GM12878 (cell line): ENCODE results near the gene HHIPL1. TPM values are rescaled to one million over a fixed set of nuclear protein-coding genes. Genes with fewer than 3 reads are reported as not detected.

Experiments used
- BACH1 ChIP-seq: fragments of 450-650 bp; IDR thresholded peaks from 2 replicates; pipeline ENCODE4 v1.6.1; 2017; ENCODE audit warnings: mild to moderate bottlenecking, borderline replicate concordance
- BHLHE40 ChIP-seq, 2 experiments: fragments of 450-650 bp in 1 of 2; IDR thresholded peaks; 2 replicates each; pipeline ENCODE4 v1.6.1; 2011 to 2017; ENCODE audit warnings: low read depth in 2 of 2, borderline replicate concordance in 1 of 2, improper control_type of control experiment in 1 of 2, low read length in 1 of 2, mild to moderate bottlenecking in 1 of 2
- CBFB ChIP-seq: IDR thresholded peaks from 2 replicates; pipeline ENCODE4 v1.6.1; 2016; ENCODE audit warnings: antibody characterized with exemption, low read depth
- CREB1 ChIP-seq: IDR thresholded peaks from 2 replicates; pipeline ENCODE4 v1.6.1; 2012; ENCODE audit warnings: low read depth, mild to moderate bottlenecking, inconsistent platforms
- EP300 ChIP-seq, 2 experiments: fragments of 150-350 bp in 1 of 2; IDR thresholded peaks; 2 replicates each; pipeline ENCODE4 v1.6.1; 2011 to 2012; ENCODE audit warnings: low read depth in 2 of 2, low read length in 2 of 2, borderline replicate concordance in 1 of 2, improper control_type of control experiment in 1 of 2, inconsistent platforms in 1 of 2; ENCODE audit not compliant: control insufficient read depth in 1 of 2
- HDAC6 ChIP-seq: fragments of 200-600 bp; sonication (generic); IDR thresholded peaks from one replicate; pipeline ENCODE4 v1.8.0; 2017; ENCODE audit warnings: antibody characterized with exemption; ENCODE audit not compliant: unreplicated experiment
- IKZF1 ChIP-seq: fragments of 450-650 bp; conservative IDR thresholded peaks from 2 replicates; pipeline ENCODE4 v1.6.1; 2017; ENCODE audit warnings: antibody characterized with exemption, mild to moderate bottlenecking
- JUND ChIP-seq: IDR thresholded peaks from 2 replicates; pipeline ENCODE4 v1.6.1; 2012; ENCODE audit warnings: low read depth, mild to moderate bottlenecking, low read length, improper control_type of control experiment, moderate library complexity
- LARP7 ChIP-seq: fragments of 450-650 bp; IDR thresholded peaks from 2 replicates; pipeline ENCODE4 v1.6.1; 2017; ENCODE audit warnings: mild to moderate bottlenecking
- NR2F1 ChIP-seq: fragments of 450-650 bp; conservative IDR thresholded peaks from 2 replicates; pipeline ENCODE4 v1.6.1; 2017; ENCODE audit warnings: mild to moderate bottlenecking
- RB1 ChIP-seq: fragments of 450-650 bp; formaldehyde crosslinking; IDR thresholded peaks from 2 replicates; pipeline ENCODE4 v1.6.1; 2017; ENCODE audit warnings: mild to moderate bottlenecking, borderline replicate concordance
- RFX5 ChIP-seq: IDR thresholded peaks from 2 replicates; pipeline ENCODE4 v1.6.1; 2011; ENCODE audit warnings: low read depth, low read length, improper control_type of control experiment
- SPI1 ChIP-seq: IDR thresholded peaks from 2 replicates; pipeline ENCODE4 v1.6.1; 2011; ENCODE audit warnings: low read depth, mild to moderate bottlenecking, low read length, moderate library complexity, borderline replicate concordance; ENCODE audit not compliant: insufficient read depth
- ZNF274 ChIP-seq: IDR thresholded peaks from one replicate; pipeline ENCODE4 v1.8.0; 2011; ENCODE audit not compliant: insufficient read length, insufficient read depth
- ZNF622 ChIP-seq: fragments of 450-650 bp; IDR thresholded peaks from 2 replicates; pipeline ENCODE4 v1.6.1; 2017; ENCODE audit warnings: mild to moderate bottlenecking, inconsistent platforms
- ZZZ3 ChIP-seq: IDR thresholded peaks from 2 replicates; pipeline ENCODE4 v1.6.1; 2011; ENCODE audit warnings: low read depth; ENCODE audit not compliant: control insufficient read depth, insufficient read length
- polyA plus RNA-seq, 11 experiments: library from polyadenylated mRNA; depleted of rRNA in 4 of 11; unstranded in 6 of 11; stranded (reverse) in 5 of 11; fragments of >200 nt; fragmentation: Nextera tagmentation in 4 of 11; fragmentation: Illumina TruSeq in 1 of 11; extraction: Ambion mirVana in 4 of 11; extraction: Trizol in 1 of 11; gene quantifications; 1 replicate in 1 of 11; 2 replicates in 10 of 11; pipeline versions ENCODE4 v1.2.1 to v1.2.3, GENCODE V29; 2011 to 2016; ENCODE audit warnings: inconsistent platforms in 2 of 11, missing spikeins in 2 of 11, low read depth in 1 of 11
- total RNA-seq, 4 experiments: library from RNA; depleted of rRNA in 3 of 4; stranded (reverse); fragments of >200 nt in 3 of 4; fragmentation: Illumina TruSeq in 1 of 4; extraction: Trizol in 1 of 4; gene quantifications; 2 replicates each; pipeline versions ENCODE4 v1.2.1 to v1.2.3, GENCODE V29; 2013 to 2021
- TF ChIP-seq, protein P1 (sequence below), 3 experiments: IDR thresholded peaks in 2 of 3; conservative IDR thresholded peaks in 1 of 3; 2 replicates each; pipeline ENCODE4 v1.5.1; 2011; ENCODE audit warnings: low read depth in 3 of 3, low read length in 3 of 3, mild to moderate bottlenecking in 3 of 3, control low read depth in 2 of 3, moderate library complexity in 2 of 3, inconsistent platforms in 1 of 3, mixed read lengths in 1 of 3; ENCODE audit not compliant: control insufficient read depth in 2 of 3, insufficient read depth in 1 of 3; ENCODE audit errors: extremely low read depth in 1 of 3
- TF ChIP-seq, protein P2 (sequence below): fragments of 450-650 bp; IDR thresholded peaks from 2 replicates; pipeline ENCODE4 v1.6.1; 2014; ENCODE audit warnings: mild to moderate bottlenecking
- TF ChIP-seq, protein P3 (sequence below): fragments of 150-350 bp; IDR thresholded peaks from 2 replicates; pipeline ENCODE4 v1.6.1; 2016; ENCODE audit warnings: low read depth, low read length
- TF ChIP-seq, protein P4 (sequence below): fragments of 450-650 bp; IDR thresholded peaks from 2 replicates; pipeline ENCODE4 v1.6.1; 2017; ENCODE audit warnings: mild to moderate bottlenecking, low read depth, inconsistent platforms; ENCODE audit not compliant: poor library complexity, severe bottlenecking
- TF ChIP-seq, protein P5 (sequence below): fragments of 450-650 bp; IDR thresholded peaks from 2 replicates; pipeline ENCODE4 v1.6.1; 2016; ENCODE audit warnings: mild to moderate bottlenecking

The HHIPL1 gene
- total and polyA plus RNA-seq, 10 of the 15 experiments (the other 5 are each of a cell fraction or from before 2014, with no cell fraction given): 0.09 TPM; not detected in 9

DNA sequence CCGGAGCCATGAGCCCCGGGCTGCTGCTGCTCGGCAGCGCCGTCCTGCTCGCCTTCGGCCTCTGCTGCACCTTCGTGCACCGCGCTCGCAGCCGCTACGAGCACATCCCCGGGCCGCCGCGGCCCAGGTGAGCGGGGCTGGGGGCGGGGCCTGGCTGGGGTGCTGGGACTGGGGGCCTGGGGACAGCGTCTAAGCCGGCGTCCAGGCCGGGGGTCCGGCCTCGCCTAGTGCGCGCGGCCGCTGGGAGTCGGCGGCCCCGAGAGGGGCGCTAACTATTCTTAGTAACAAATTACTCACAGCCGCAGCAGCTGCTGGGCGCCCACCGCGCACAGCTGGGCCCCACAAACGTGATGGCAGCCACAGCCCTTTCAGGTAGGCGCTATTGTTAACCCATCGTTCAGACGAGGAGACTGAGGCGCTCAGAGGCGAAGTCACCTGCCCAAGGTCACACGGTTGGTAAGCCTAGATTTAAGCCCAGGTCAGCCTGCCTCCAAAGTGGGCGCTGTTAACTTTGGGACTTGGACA, 39.5 kb downstream of the HHIPL1 start (continued):
- TF ChIP-seq, protein P1, sequence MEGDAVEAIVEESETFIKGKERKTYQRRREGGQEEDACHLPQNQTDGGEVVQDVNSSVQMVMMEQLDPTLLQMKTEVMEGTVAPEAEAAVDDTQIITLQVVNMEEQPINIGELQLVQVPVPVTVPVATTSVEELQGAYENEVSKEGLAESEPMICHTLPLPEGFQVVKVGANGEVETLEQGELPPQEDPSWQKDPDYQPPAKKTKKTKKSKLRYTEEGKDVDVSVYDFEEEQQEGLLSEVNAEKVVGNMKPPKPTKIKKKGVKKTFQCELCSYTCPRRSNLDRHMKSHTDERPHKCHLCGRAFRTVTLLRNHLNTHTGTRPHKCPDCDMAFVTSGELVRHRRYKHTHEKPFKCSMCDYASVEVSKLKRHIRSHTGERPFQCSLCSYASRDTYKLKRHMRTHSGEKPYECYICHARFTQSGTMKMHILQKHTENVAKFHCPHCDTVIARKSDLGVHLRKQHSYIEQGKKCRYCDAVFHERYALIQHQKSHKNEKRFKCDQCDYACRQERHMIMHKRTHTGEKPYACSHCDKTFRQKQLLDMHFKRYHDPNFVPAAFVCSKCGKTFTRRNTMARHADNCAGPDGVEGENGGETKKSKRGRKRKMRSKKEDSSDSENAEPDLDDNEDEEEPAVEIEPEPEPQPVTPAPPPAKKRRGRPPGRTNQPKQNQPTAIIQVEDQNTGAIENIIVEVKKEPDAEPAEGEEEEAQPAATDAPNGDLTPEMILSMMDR (IDR thresholded peaks at IDR 0.05 in 2 of 3, conservative IDR thresholded peaks at IDR 0.05 in 1 of 3; ENCODE audit: control insufficient read depth in 2 of 3, extremely low read depth in 1 of 3, insufficient read depth in 1 of 3, low read depth in 3 of 3, low read length in 3 of 3): no peak
- TF ChIP-seq RB1 (no peak), ZNF274 (no peak), CBFB (no peak), IKZF1 (no peak), NR2F1 (0 out of 2 replicates have a peak, but pooled peaks have one; percentile 3), LARP7 (0 out of 2 replicates have a peak, but pooled peaks have one; percentile 50), BACH1 (0 out of 2 replicates have a peak, but pooled peaks have one; percentile 23), ZZZ3 (no peak), EP300 (IDR thresholded peaks at IDR 0.05; ENCODE audit: borderline replicate concordance in 1 of 2, control insufficient read depth in 1 of 2, low read depth in 2 of 2, low read length in 2 of 2) (no peak), ZNF622 (no peak), HDAC6 (no peak), CREB1 (no peak), SPI1 (no peak), BHLHE40 (IDR thresholded peaks at IDR 0.05; ENCODE audit: borderline replicate concordance in 1 of 2, low read depth in 2 of 2, low read length in 1 of 2) (peak in 1 of 2 experiments; percentile 44; a peak in 2 of 4 replicates), JUND (no peak), RFX5 (no peak)
- TF ChIP-seq, protein P2, sequence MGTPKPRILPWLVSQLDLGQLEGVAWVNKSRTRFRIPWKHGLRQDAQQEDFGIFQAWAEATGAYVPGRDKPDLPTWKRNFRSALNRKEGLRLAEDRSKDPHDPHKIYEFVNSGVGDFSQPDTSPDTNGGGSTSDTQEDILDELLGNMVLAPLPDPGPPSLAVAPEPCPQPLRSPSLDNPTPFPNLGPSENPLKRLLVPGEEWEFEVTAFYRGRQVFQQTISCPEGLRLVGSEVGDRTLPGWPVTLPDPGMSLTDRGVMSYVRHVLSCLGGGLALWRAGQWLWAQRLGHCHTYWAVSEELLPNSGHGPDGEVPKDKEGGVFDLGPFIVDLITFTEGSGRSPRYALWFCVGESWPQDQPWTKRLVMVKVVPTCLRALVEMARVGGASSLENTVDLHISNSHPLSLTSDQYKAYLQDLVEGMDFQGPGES: no peak
- TF ChIP-seq, protein P3, sequence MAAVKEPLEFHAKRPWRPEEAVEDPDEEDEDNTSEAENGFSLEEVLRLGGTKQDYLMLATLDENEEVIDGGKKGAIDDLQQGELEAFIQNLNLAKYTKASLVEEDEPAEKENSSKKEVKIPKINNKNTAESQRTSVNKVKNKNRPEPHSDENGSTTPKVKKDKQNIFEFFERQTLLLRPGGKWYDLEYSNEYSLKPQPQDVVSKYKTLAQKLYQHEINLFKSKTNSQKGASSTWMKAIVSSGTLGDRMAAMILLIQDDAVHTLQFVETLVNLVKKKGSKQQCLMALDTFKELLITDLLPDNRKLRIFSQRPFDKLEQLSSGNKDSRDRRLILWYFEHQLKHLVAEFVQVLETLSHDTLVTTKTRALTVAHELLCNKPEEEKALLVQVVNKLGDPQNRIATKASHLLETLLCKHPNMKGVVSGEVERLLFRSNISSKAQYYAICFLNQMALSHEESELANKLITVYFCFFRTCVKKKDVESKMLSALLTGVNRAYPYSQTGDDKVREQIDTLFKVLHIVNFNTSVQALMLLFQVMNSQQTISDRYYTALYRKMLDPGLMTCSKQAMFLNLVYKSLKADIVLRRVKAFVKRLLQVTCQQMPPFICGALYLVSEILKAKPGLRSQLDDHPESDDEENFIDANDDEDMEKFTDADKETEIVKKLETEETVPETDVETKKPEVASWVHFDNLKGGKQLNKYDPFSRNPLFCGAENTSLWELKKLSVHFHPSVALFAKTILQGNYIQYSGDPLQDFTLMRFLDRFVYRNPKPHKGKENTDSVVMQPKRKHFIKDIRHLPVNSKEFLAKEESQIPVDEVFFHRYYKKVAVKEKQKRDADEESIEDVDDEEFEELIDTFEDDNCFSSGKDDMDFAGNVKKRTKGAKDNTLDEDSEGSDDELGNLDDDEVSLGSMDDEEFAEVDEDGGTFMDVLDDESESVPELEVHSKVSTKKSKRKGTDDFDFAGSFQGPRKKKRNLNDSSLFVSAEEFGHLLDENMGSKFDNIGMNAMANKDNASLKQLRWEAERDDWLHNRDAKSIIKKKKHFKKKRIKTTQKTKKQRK: no peak
- TF ChIP-seq, protein P4, sequence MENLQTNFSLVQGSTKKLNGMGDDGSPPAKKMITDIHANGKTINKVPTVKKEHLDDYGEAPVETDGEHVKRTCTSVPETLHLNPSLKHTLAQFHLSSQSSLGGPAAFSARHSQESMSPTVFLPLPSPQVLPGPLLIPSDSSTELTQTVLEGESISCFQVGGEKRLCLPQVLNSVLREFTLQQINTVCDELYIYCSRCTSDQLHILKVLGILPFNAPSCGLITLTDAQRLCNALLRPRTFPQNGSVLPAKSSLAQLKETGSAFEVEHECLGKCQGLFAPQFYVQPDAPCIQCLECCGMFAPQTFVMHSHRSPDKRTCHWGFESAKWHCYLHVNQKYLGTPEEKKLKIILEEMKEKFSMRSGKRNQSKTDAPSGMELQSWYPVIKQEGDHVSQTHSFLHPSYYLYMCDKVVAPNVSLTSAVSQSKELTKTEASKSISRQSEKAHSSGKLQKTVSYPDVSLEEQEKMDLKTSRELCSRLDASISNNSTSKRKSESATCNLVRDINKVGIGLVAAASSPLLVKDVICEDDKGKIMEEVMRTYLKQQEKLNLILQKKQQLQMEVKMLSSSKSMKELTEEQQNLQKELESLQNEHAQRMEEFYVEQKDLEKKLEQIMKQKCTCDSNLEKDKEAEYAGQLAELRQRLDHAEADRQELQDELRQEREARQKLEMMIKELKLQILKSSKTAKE: no peak
- TF ChIP-seq, protein P5, sequence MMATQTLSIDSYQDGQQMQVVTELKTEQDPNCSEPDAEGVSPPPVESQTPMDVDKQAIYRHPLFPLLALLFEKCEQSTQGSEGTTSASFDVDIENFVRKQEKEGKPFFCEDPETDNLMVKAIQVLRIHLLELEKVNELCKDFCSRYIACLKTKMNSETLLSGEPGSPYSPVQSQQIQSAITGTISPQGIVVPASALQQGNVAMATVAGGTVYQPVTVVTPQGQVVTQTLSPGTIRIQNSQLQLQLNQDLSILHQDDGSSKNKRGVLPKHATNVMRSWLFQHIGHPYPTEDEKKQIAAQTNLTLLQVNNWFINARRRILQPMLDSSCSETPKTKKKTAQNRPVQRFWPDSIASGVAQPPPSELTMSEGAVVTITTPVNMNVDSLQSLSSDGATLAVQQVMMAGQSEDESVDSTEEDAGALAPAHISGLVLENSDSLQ: no peak
